HEK293 (cell line): ENCODE data around the gene WARS2.

Experiments used
- CTCF ChIA-PET: fragments of 350-600 bp; formaldehyde crosslinking; extraction: SDS; loops from one replicate; lab custom pipeline; 2021; ENCODE audit warnings: antibody characterized with exemption; lab: Yijun Ruan, JAX
- POLR2A ChIA-PET: fragments of 300-600 bp; formaldehyde crosslinking; extraction: SDS; loops from one replicate; lab custom pipeline; 2020; ENCODE audit warnings: antibody characterized with exemption, inconsistent platforms; lab: Yijun Ruan, JAX
- H3K27ac ChIP-seq: fragments of 200-500 bp; sonication (Bioruptor generic); 2 replicates; pipeline ENCODE4 v1.5.1; 2014; ENCODE audit warnings: low read depth, low read length, control low read depth, inconsistent platforms; ENCODE audit errors: extremely low read depth
- H3K36me3 ChIP-seq, 2 experiments: fragments of 200-500 bp in 1 of 2; sonication (Bioruptor generic) in 1 of 2; 1 replicate in 1 of 2; 2 replicates in 1 of 2; pipeline ENCODE4 v1.5.1; 2014 to 2017; ENCODE audit warnings: inconsistent platforms in 2 of 2, low read length in 2 of 2; ENCODE audit not compliant: control insufficient read depth in 2 of 2, insufficient read depth in 1 of 2
- H3K4me1 ChIP-seq: fragments of 200-500 bp; sonication (Bioruptor generic); 2 replicates; pipeline ENCODE4 v1.5.1; 2014; ENCODE audit warnings: mild to moderate bottlenecking, low read length, inconsistent platforms; ENCODE audit not compliant: control insufficient read depth, insufficient read depth
- H3K4me3 ChIP-seq: 2 replicates; pipeline ENCODE4 v1.5.1; 2011; ENCODE audit warnings: low read depth, mild to moderate bottlenecking, control low read depth, low read length, moderate library complexity
- H3K9me3 ChIP-seq: fragments of 200-500 bp; sonication (Bioruptor generic); 2 replicates; pipeline ENCODE4 v1.5.1; 2014; ENCODE audit warnings: low read depth, low read length, inconsistent platforms; ENCODE audit not compliant: control insufficient read depth, insufficient read depth
- BCL6B ChIP-seq: fragments of 450-650 bp; formaldehyde crosslinking; IDR thresholded peaks from 2 replicates; pipeline ENCODE4 v1.5.1; 2017; ENCODE audit warnings: missing biosample characterization, missing genetic modification characterization
- IKZF3 ChIP-seq: fragments of 450-650 bp; IDR thresholded peaks from 2 replicates; pipeline ENCODE4 v1.5.0; 2018; ENCODE audit warnings: missing biosample characterization, mild to moderate bottlenecking, missing genetic modification characterization, moderate library complexity
- MZF1 ChIP-seq: fragments of 450-650 bp; formaldehyde crosslinking; IDR thresholded peaks from 2 replicates; pipeline ENCODE4 v1.5.1; 2017; ENCODE audit warnings: missing biosample characterization, missing genetic modification characterization, borderline replicate concordance
- SCRT1 ChIP-seq: fragments of 450-650 bp; formaldehyde crosslinking; IDR thresholded peaks from 2 replicates; pipeline ENCODE4 v1.5.1; 2016; ENCODE audit warnings: missing biosample characterization, missing genetic modification characterization, borderline replicate concordance
- TCF7L2 ChIP-seq: IDR thresholded peaks from 2 replicates; pipeline ENCODE4 v1.6.1; 2011; ENCODE audit warnings: low read depth, mild to moderate bottlenecking, inconsistent platforms, low read length, moderate library complexity, borderline replicate concordance
- ZFP69B ChIP-seq: fragments of 450-650 bp; formaldehyde crosslinking; IDR thresholded peaks from 2 replicates; pipeline ENCODE4 v1.5.1; 2016; ENCODE audit warnings: missing biosample characterization, missing genetic modification characterization
- ZNF148 ChIP-seq: fragments of 450-650 bp; formaldehyde crosslinking; IDR thresholded peaks from 2 replicates; pipeline ENCODE4 v1.5.0; 2017; ENCODE audit warnings: missing biosample characterization, missing genetic modification characterization, borderline replicate concordance
- ZNF214 ChIP-seq: fragments of 450-650 bp; formaldehyde crosslinking; IDR thresholded peaks from 2 replicates; pipeline ENCODE4 v1.5.1; 2017; ENCODE audit warnings: missing biosample characterization, mild to moderate bottlenecking, missing genetic modification characterization, borderline replicate concordance
- ZNF223 ChIP-seq: fragments of 450-650 bp; formaldehyde crosslinking; IDR thresholded peaks from 2 replicates; pipeline ENCODE4 v1.5.1; 2016; ENCODE audit warnings: missing biosample characterization, missing genetic modification characterization
- ZNF335 ChIP-seq: fragments of 450-650 bp; formaldehyde crosslinking; conservative IDR thresholded peaks from 2 replicates; pipeline ENCODE4 v1.5.1; 2016; ENCODE audit warnings: missing biosample characterization, missing genetic modification characterization
- ZNF350 ChIP-seq: fragments of 450-650 bp; formaldehyde crosslinking; IDR thresholded peaks from 2 replicates; pipeline ENCODE4 v1.5.0; 2017; ENCODE audit warnings: missing biosample characterization, mild to moderate bottlenecking, missing genetic modification characterization
- ZNF433 ChIP-seq: fragments of 450-650 bp; formaldehyde crosslinking; IDR thresholded peaks from 2 replicates; pipeline ENCODE4 v1.5.1; 2016; ENCODE audit warnings: missing biosample characterization, missing genetic modification characterization, low read depth
- ZNF473 ChIP-seq: fragments of 450-650 bp; formaldehyde crosslinking; IDR thresholded peaks from 2 replicates; pipeline ENCODE4 v1.5.1; 2017; ENCODE audit warnings: missing biosample characterization, missing genetic modification characterization
- ZNF510 ChIP-seq: fragments of 450-650 bp; formaldehyde crosslinking; IDR thresholded peaks from 2 replicates; pipeline ENCODE4 v1.5.1; 2018; ENCODE audit warnings: mild to moderate bottlenecking, missing genetic modification characterization, missing biosample characterization; ENCODE audit not compliant: insufficient replicate concordance
- ZNF555 ChIP-seq: fragments of 450-650 bp; formaldehyde crosslinking; conservative IDR thresholded peaks from 2 replicates; pipeline ENCODE4 v1.5.1; 2017; ENCODE audit warnings: missing biosample characterization, mild to moderate bottlenecking, missing genetic modification characterization, inconsistent platforms
- ZNF580 ChIP-seq: fragments of 450-650 bp; formaldehyde crosslinking; IDR thresholded peaks from 2 replicates; pipeline ENCODE4 v1.5.1; 2016; ENCODE audit warnings: missing biosample characterization, missing genetic modification characterization
- ZNF585B ChIP-seq: fragments of 450-650 bp; formaldehyde crosslinking; IDR thresholded peaks from 2 replicates; pipeline ENCODE4 v1.5.1; 2016; ENCODE audit warnings: missing biosample characterization, missing genetic modification characterization
- ZNF623 ChIP-seq: fragments of 450-650 bp; formaldehyde crosslinking; IDR thresholded peaks from 2 replicates; pipeline ENCODE4 v1.5.1; 2016; ENCODE audit warnings: missing biosample characterization, missing genetic modification characterization
- TF ChIP-seq, protein P1 (sequence below): fragments of 450-650 bp; formaldehyde crosslinking; IDR thresholded peaks from 2 replicates; pipeline ENCODE4 v1.5.1; 2017; ENCODE audit warnings: missing biosample characterization, missing genetic modification characterization
- TF ChIP-seq, protein P2 (sequence below): fragments of 450-650 bp; formaldehyde crosslinking; IDR thresholded peaks from 2 replicates; pipeline ENCODE4 v1.5.1; 2016; ENCODE audit warnings: missing biosample characterization, missing genetic modification characterization, borderline replicate concordance
- TF ChIP-seq, protein P3 (sequence below): IDR thresholded peaks from 2 replicates; pipeline ENCODE4 v1.6.1; 2011; ENCODE audit warnings: mild to moderate bottlenecking, low read depth, low read length, borderline replicate concordance

The WARS2 gene

GRCh38 chr1:119140177-119141019, at the start of gene WARS2 (continued):
- no peak for TF ChIP-seq BCL6B
- 0 out of 2 replicates have a peak, but pooled peaks have one; percentile 24 for TF ChIP-seq ZFP69B (tag by site-specific recombination)
- TF ChIP-seq ZNF580 (tag by site-specific recombination) = peak; percentile 97
- TF ChIP-seq ZNF623 (tag by site-specific recombination) = no peak
- TF ChIP-seq ZNF148 (tag by site-specific recombination) = no peak
- TF ChIP-seq SCRT1 (tag by site-specific recombination) = no peak
- TF ChIP-seq ZNF433 (tag by site-specific recombination) = no peak
- TF ChIP-seq ZNF214 (tag by site-specific recombination) = no peak
- peak; percentile 73 for TF ChIP-seq IKZF3 (tag by site-specific recombination)
- no peak for TF ChIP-seq ZNF585B (tag by site-specific recombination)
- TF ChIP-seq, protein P1, sequence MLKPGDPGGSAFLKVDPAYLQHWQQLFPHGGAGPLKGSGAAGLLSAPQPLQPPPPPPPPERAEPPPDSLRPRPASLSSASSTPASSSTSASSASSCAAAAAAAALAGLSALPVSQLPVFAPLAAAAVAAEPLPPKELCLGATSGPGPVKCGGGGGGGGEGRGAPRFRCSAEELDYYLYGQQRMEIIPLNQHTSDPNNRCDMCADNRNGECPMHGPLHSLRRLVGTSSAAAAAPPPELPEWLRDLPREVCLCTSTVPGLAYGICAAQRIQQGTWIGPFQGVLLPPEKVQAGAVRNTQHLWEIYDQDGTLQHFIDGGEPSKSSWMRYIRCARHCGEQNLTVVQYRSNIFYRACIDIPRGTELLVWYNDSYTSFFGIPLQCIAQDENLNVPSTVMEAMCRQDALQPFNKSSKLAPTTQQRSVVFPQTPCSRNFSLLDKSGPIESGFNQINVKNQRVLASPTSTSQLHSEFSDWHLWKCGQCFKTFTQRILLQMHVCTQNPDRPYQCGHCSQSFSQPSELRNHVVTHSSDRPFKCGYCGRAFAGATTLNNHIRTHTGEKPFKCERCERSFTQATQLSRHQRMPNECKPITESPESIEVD (tag by site-specific recombination) = no peak
- no peak for TF ChIP-seq ZNF555 (tag by site-specific recombination)
- no peak for TF ChIP-seq ZNF223 (tag by site-specific recombination)
- TF ChIP-seq, protein P2, sequence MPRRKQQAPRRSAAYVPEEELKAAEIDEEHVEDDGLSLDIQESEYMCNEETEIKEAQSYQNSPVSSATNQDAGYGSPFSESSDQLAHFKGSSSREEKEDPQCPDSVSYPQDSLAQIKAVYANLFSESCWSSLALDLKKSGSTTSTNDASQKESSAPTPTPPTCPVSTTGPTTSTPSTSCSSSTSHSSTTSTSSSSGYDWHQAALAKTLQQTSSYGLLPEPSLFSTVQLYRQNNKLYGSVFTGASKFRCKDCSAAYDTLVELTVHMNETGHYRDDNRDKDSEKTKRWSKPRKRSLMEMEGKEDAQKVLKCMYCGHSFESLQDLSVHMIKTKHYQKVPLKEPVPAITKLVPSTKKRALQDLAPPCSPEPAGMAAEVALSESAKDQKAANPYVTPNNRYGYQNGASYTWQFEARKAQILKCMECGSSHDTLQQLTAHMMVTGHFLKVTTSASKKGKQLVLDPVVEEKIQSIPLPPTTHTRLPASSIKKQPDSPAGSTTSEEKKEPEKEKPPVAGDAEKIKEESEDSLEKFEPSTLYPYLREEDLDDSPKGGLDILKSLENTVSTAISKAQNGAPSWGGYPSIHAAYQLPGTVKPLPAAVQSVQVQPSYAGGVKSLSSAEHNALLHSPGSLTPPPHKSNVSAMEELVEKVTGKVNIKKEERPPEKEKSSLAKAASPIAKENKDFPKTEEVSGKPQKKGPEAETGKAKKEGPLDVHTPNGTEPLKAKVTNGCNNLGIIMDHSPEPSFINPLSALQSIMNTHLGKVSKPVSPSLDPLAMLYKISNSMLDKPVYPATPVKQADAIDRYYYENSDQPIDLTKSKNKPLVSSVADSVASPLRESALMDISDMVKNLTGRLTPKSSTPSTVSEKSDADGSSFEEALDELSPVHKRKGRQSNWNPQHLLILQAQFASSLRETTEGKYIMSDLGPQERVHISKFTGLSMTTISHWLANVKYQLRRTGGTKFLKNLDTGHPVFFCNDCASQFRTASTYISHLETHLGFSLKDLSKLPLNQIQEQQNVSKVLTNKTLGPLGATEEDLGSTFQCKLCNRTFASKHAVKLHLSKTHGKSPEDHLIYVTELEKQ (tag by site-specific recombination) = peak; percentile 19; the same call in 1 of the 2 replicates
- TF ChIP-seq ZNF350 (tag by site-specific recombination) = no peak

- Histone ChIP-seq H3K36me3 (peaks cover 0 to 5% of the 10 kb centered on the region in 2 experiments; a peak in 1 of 3 replicates), H3K4me1 (no peaks in the 10 kb centered on the region), H3K4me3 (no peak overlapping the region), H3K27ac (no peak overlapping the region), H3K9me3 (no peaks in the 10 kb centered on the region)
- ChIA-PET CTCF (no interaction called here), POLR2A (no interaction called here)
- TF ChIP-seq ZNF433 (tag by site-specific recombination) (no peak), MZF1 (tag by site-specific recombination) (no peak), ZNF473 (tag by site-specific recombination) (no peak), TCF7L2 (no peak), ZNF510 (tag by site-specific recombination) (no peak), ZNF335 (no peak)
- TF ChIP-seq, protein P3, sequence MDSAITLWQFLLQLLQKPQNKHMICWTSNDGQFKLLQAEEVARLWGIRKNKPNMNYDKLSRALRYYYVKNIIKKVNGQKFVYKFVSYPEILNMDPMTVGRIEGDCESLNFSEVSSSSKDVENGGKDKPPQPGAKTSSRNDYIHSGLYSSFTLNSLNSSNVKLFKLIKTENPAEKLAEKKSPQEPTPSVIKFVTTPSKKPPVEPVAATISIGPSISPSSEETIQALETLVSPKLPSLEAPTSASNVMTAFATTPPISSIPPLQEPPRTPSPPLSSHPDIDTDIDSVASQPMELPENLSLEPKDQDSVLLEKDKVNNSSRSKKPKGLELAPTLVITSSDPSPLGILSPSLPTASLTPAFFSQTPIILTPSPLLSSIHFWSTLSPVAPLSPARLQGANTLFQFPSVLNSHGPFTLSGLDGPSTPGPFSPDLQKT = no peak
These were observed 48.5 kb upstream of the WARS2 start for GRCh38 chr1:119188926-119189325.
